Osteocyte (in vitro differentiated cells): ENCODE measurements around the gene PER1. TPM values are rescaled to one million over a fixed set of nuclear protein-coding genes. Genes with fewer than 3 reads are reported as not detected.
A peak's percentile ranks its signal among the peaks of the same experiment; 100 is the strongest.

Experiments
- DNase-seq: peaks from one replicate; pipeline ENCODE4 v3.0.0; 2021; ENCODE audit warnings: mixed read lengths; ENCODE audit not compliant: unreplicated experiment; ENCODE audit errors: extremely low spot score
- H3K27ac Mint-ChIP-seq: one replicate; pipeline ENCODE4 v1.8.0; 2021; ENCODE audit warnings: mild to moderate bottlenecking, mixed read lengths; ENCODE audit not compliant: unreplicated experiment
- H3K27me3 Mint-ChIP-seq: one replicate; pipeline ENCODE4 v1.8.0; 2021; ENCODE audit warnings: mixed read lengths; ENCODE audit not compliant: unreplicated experiment
- H3K36me3 Mint-ChIP-seq: one replicate; pipeline ENCODE4 v1.8.0; 2021; ENCODE audit warnings: mixed read lengths; ENCODE audit not compliant: unreplicated experiment
- H3K4me1 Mint-ChIP-seq: one replicate; pipeline ENCODE4 v1.8.0; 2021; ENCODE audit warnings: mixed read lengths; ENCODE audit not compliant: unreplicated experiment
- H3K4me3 Mint-ChIP-seq: one replicate; pipeline ENCODE4 v1.8.0; 2021; ENCODE audit warnings: mild to moderate bottlenecking, moderate library complexity, mixed read lengths; ENCODE audit not compliant: unreplicated experiment
- H3K9me3 Mint-ChIP-seq: one replicate; pipeline ENCODE4 v1.8.0; 2021; ENCODE audit warnings: mixed read lengths; ENCODE audit not compliant: unreplicated experiment
- total RNA-seq: library from RNA; stranded (reverse); gene quantifications from 2 replicates; pipeline ENCODE4 v1.2.1, GENCODE V29; 2021
- TF ChIP-seq, protein P1 (sequence below): fragments of 200-600 bp; sonication (generic); IDR thresholded peaks from 2 replicates; pipeline ENCODE4 v1.5.0; 2021; ENCODE audit warnings: antibody characterized with exemption, mild to moderate bottlenecking, moderate library complexity

Gene PER1
- total RNA-seq, 1 donor from 2014 or later = 173 TPM

DNA sequence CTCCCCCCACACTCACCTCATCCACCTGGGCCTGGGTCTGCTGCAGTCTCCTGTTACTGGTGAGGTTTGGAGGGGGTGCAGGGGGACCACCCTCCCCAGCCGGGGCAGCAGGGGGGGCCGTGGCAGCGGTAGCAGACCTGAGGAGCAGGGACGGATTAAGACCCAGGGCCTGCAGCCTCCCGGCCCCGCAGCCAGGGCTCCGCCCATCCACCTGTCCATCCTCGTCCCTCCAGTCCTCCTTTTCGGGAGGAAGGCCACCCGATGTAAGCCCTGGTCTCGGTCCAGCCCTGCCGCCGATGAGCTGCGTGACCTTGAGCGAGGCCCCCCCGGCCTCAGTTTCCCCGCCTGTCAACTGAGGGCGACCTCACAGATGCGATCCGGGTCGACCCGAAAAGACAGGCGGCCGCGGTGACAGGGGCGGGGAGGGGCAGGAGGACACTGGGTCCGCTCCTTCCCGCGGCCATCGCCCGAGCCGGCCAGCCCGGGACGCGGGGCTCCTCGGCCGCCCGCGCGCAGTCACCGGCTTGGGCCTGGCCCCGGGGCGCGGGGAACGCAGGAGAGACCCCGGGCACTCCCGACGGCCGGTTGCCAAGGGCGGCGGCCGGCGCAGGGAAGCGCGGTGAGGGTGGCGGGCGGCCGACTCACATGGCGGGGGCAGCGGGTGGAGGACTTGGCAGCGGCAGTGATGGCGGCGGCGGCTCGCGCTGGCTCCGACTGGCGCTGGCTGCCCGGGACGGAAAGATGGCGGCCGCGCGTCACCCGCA lies 10.2 kb upstream of the PER1 start, which contains the start of gene VAMP2:
Gene VAMP2, minus strand, starts transcription at position 716 of the 764 bp plus-strand sequence. Its CDS starts 69 bp downstream, at position 647.
- Mint-ChIP-seq H3K4me3 (peak within 1 kb of the TSS; percentile 87), H3K27me3 (no peaks in the 10 kb centered on the region), H3K4me1 (peaks cover 38% of the 10 kb centered on the region), H3K36me3 (peaks cover 11% of the 10 kb centered on the region), H3K27ac (peak within 1 kb of the TSS; percentile 98), H3K9me3 (no peaks in the 10 kb centered on the region)
- peak; percentile 95 for DNase-seq
- TF ChIP-seq, protein P1, sequence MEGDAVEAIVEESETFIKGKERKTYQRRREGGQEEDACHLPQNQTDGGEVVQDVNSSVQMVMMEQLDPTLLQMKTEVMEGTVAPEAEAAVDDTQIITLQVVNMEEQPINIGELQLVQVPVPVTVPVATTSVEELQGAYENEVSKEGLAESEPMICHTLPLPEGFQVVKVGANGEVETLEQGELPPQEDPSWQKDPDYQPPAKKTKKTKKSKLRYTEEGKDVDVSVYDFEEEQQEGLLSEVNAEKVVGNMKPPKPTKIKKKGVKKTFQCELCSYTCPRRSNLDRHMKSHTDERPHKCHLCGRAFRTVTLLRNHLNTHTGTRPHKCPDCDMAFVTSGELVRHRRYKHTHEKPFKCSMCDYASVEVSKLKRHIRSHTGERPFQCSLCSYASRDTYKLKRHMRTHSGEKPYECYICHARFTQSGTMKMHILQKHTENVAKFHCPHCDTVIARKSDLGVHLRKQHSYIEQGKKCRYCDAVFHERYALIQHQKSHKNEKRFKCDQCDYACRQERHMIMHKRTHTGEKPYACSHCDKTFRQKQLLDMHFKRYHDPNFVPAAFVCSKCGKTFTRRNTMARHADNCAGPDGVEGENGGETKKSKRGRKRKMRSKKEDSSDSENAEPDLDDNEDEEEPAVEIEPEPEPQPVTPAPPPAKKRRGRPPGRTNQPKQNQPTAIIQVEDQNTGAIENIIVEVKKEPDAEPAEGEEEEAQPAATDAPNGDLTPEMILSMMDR = no peak

DNA sequence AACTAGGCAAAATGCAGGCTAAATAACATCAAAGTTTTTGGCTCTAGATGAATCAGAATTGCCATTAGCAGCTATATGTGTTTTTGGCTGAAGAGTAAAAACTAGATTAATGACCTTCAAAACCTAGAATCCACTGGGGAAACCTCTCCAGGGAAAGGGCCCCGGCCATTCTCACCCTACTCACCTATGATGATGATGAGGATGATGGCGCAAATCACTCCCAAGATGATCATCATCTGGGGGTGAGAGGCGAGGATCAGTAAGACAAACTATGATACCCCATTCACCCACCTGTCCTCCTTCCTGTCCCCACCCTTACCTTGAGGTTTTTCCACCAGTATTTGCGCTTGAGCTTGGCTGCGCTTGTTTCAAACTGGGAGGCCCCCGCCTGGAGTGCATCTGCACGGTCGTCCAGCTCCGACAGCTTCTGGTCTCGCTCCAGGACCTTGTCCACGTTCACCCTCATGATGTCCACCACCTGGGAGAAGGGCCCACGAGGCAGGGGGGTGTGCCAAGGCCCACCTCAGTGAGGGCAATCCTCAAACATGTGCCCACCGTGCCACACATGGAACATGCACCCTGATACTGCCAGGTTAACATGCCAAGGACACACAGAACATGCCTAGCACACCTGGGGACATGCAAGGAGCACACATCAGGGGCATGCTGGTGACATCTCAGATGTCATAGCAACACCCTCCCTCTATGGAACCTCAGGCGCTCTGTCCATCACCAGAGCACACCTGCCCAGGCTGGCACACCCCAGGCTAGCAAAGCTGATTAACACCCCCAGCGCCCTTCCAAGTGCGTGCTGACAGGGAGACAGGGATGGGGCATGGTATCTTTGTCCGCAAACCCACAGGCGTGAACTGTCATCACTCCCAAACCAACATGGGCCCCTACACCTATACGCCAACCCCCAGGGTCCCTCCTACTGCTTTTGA lies 9.4 kb upstream of the PER1 start:
- TF ChIP-seq, protein P1 = no peak
- no peaks in the 10 kb centered on the region for H3K27me3 Mint-ChIP-seq
- DNase-seq = no peak
- peak overlapping the region; percentile 86 for H3K27ac Mint-ChIP-seq
- peak overlapping the region; percentile 74 for H3K4me3 Mint-ChIP-seq
- peaks cover 38% of the 10 kb centered on the region for H3K4me1 Mint-ChIP-seq
- no peaks in the 10 kb centered on the region for H3K9me3 Mint-ChIP-seq
- peaks cover 11% of the 10 kb centered on the region for H3K36me3 Mint-ChIP-seq

DNA sequence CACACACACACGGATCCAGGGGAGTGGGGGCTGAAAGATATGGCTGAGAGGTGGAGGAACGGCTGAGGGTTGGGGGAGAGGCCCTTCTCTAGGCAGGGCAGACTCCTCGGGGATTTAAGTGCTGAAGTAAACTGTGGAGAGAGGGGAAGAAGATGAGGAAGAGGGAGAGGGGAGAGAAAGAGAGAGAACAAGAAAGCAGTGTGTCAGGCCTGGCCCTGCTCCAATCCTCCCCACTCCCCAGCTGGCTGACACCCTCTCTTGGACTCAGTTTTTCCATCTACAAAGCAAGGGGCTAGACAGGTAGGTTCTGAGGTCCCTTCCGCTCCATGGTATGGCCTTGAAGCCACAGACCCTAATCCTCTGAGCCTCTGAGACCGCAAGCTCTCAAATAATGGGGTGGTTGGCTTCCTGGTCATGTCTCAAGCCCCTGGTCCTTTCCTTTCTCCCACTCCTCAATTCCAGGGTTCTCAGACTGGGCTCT lies 8.6 kb upstream of the PER1 start:
- Mint-ChIP-seq H3K27ac (peak overlapping the region; percentile 86), H3K4me3 (peak overlapping the region; percentile 18), H3K4me1 (peaks cover 38% of the 10 kb centered on the region), H3K36me3 (peaks cover 11% of the 10 kb centered on the region), H3K27me3 (no peaks in the 10 kb centered on the region), H3K9me3 (no peaks in the 10 kb centered on the region)
- TF ChIP-seq, protein P1 = no peak
- no peak for DNase-seq

DNA sequence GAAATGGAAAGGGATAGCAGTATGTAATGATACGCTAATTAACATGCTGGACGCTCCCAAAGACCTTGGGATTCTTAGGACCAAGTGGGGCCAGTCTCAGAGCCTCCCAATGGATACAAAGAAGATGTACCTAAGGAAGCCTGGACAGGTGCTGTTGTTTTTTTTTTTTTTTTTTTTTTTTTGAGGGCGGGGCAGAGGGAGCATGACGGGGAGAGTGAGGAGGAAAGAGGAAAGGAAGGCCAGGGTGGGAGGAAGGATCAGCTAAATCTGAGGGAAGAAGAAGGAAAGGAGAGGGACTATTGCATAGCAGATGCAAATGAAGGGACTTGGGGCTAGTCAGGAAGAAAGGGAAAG lies 8.0 kb upstream of the PER1 start:
- DNase-seq = no peak
- Mint-ChIP-seq H3K27ac (peak overlapping the region; percentile 86), H3K4me1 (peaks cover 42% of the 10 kb centered on the region), H3K9me3 (no peaks in the 10 kb centered on the region), H3K4me3 (peak overlapping the region; percentile 39), H3K36me3 (peaks cover 11% of the 10 kb centered on the region), H3K27me3 (no peaks in the 10 kb centered on the region)
- TF ChIP-seq, protein P1 = no peak
